HepG2 (cell line): Measurements from ENCODE around the gene KRTAP6-1.

Source experiments
- BCL6 ChIP-seq: IDR thresholded peaks from 2 replicates; pipeline ENCODE4 v1.6.1; 2016; ENCODE audit warnings: missing genetic modification reagents, missing compliant biosample characterization
- CHD2 ChIP-seq: IDR thresholded peaks from 2 replicates; pipeline ENCODE4 v1.6.1; 2011; ENCODE audit warnings: low read depth, low read length, improper control_type of control experiment
- CTCF ChIP-seq: sonication (generic); formaldehyde crosslinking; IDR thresholded peaks from 2 replicates; pipeline ENCODE4 v1.5.0; 2020; ENCODE audit warnings: mild to moderate bottlenecking, missing genetic modification reagents, moderate library complexity
- EP300 ChIP-seq, 3 experiments: sonication (generic) in 1 of 3; formaldehyde crosslinking in 1 of 3; IDR thresholded peaks; 2 replicates each; pipeline versions ENCODE4 v1.5.1 to v1.6.1; 2011 to 2020; ENCODE audit warnings: low read depth in 2 of 3, low read length in 2 of 3, borderline replicate concordance in 1 of 3, improper control_type of control experiment in 1 of 3, mild to moderate bottlenecking in 1 of 3, missing genetic modification reagents in 1 of 3, moderate library complexity in 1 of 3
- IRF9 ChIP-seq: sonication (generic); formaldehyde crosslinking; IDR thresholded peaks from 2 replicates; pipeline ENCODE4 v1.8.0; 2022; ENCODE audit warnings: missing genetic modification reagents, mild to moderate bottlenecking, borderline replicate concordance
- NFIC ChIP-seq: IDR thresholded peaks from 2 replicates; pipeline ENCODE4 v1.6.1; 2012; ENCODE audit warnings: mild to moderate bottlenecking, low read length, inconsistent platforms
- PBX3 ChIP-seq: sonication (generic); formaldehyde crosslinking; IDR thresholded peaks from 2 replicates; pipeline ENCODE4 v1.8.1; 2023; ENCODE audit warnings: missing genetic modification reagents, inconsistent platforms, borderline replicate concordance
- ZKSCAN5 ChIP-seq: sonication (generic); formaldehyde crosslinking; IDR thresholded peaks from 2 replicates; pipeline ENCODE4 v1.5.1; 2020; ENCODE audit warnings: mild to moderate bottlenecking, missing genetic modification reagents
- ZNF10 ChIP-seq: sonication (generic); formaldehyde crosslinking; IDR thresholded peaks from 2 replicates; pipeline ENCODE4 v1.4.0; 2020; ENCODE audit warnings: mild to moderate bottlenecking, low read depth, missing genetic modification reagents, borderline replicate concordance

- TF ChIP-seq IRF9 (no peak), ZKSCAN5 (no peak), NFIC (no peak), PBX3 (CRISPR knock-in tag) (no peak), EP300 (IDR thresholded peaks at IDR 0.05; ENCODE audit: low read depth in 2 of 2, low read length in 2 of 2) (no peak), EP300 (CRISPR knock-in tag; IDR thresholded peaks at IDR 0.05; ENCODE audit: borderline replicate concordance) (no peak), CHD2 (no peak), CTCF (CRISPR knock-in tag) (no peak), ZNF10 (CRISPR knock-in tag) (no peak), BCL6 (no peak)
These were observed 15.5 kb upstream of the KRTAP6-1 start for GRCh38 chr21:30629200-30629599.
